ENCODE results near the gene RNU5D-1.
"Not testable (repeated sequence)": the region's sequence is repeated elsewhere in the genome, so short reads cannot be mapped to it uniquely, and the experiment has no call there.

RNU5D-1 gene

GRCh38 chr1:44700573-44700972 lies 30.4 kb downstream of the RNU5D-1 start:
- no peak for DNase-seq (ENCODE audit: low spot score)

GRCh38 chr1:44699375-44699774 lies 31.6 kb downstream of the RNU5D-1 start:
- DNase-seq (ENCODE audit: low spot score) = not testable (repeated sequence)

GRCh38 chr1:44698138-44698537 lies 32.8 kb downstream of the RNU5D-1 start:
- no peak for DNase-seq (ENCODE audit: low spot score)

- peak; percentile 32 for DNase-seq (ENCODE audit: low spot score)
Observed at GRCh38 chr1:44696789-44697345, 34.1 kb downstream of the RNU5D-1 start.

- DNase-seq (ENCODE audit: low spot score) = no peak
Observed at GRCh38 chr1:44696101-44696500, 34.9 kb downstream of the RNU5D-1 start.

- DNase-seq (ENCODE audit: low spot score) = no peak
Observed at GRCh38 chr1:44695671-44696070, 35.3 kb downstream of the RNU5D-1 start.

- DNase-seq (ENCODE audit: low spot score) = no peak
Observed at GRCh38 chr1:44694863-44695478, 36.0 kb downstream of the RNU5D-1 start.

GRCh38 chr1:44693900-44694299 lies 37.1 kb downstream of the RNU5D-1 start:
- DNase-seq (ENCODE audit: low spot score) = no peak

GRCh38 chr1:44693159-44693558 lies 37.8 kb downstream of the RNU5D-1 start:
- DNase-seq (ENCODE audit: low spot score) = no peak

GRCh38 chr1:44689447-44689765 lies 41.6 kb downstream of the RNU5D-1 start:
- no peak for DNase-seq (ENCODE audit: low spot score)

GRCh38 chr1:44688760-44689446 lies 42.1 kb downstream of the RNU5D-1 start:
- DNase-seq (ENCODE audit: low spot score) = no peak

GRCh38 chr1:44685881-44686280 lies 45.1 kb downstream of the RNU5D-1 start:
- DNase-seq (ENCODE audit: low spot score) = no peak

- DNase-seq (ENCODE audit: low spot score) = no peak
Observed at GRCh38 chr1:44685218-44685617, 45.8 kb downstream of the RNU5D-1 start.

GRCh38 chr1:44684525-44684924 lies 46.4 kb downstream of the RNU5D-1 start:
- no peak for DNase-seq (ENCODE audit: low spot score)

- no peak for DNase-seq (ENCODE audit: low spot score)
Observed at GRCh38 chr1:44682883-44683265, 48.1 kb downstream of the RNU5D-1 start.

GRCh38 chr1:44681905-44682882 lies 48.8 kb downstream of the RNU5D-1 start:
- DNase-seq (ENCODE audit: low spot score) = no peak

Measured in CD4-positive, alpha-beta T cell treated with Interleukin-2 at 100 ng/mL for 4 hours (primary cell).